DOHH2 (cell line): ENCODE data around the gene PAPOLA.

Source experiments
- H3F3A ChIP-seq: fragments of 200-600 bp; sonication (generic), shearing (Covaris generic); 2 replicates; pipeline ENCODE4 v1.6.0; 2016; ENCODE audit warnings: antibody characterized with exemption, mild to moderate bottlenecking; ENCODE audit not compliant: control insufficient read depth, insufficient read depth
- H3K27ac ChIP-seq: fragments of 200-600 bp; sonication (generic); 2 replicates; pipeline ENCODE4 v1.5.1; 2014; ENCODE audit warnings: low read depth, mild to moderate bottlenecking, low read length, moderate library complexity
- H3K27me3 ChIP-seq: fragments of 200-600 bp; sonication (generic); 2 replicates; pipeline ENCODE4 v1.6.1; 2014; ENCODE audit warnings: mild to moderate bottlenecking, low read length, mixed read lengths; ENCODE audit not compliant: control insufficient read depth
- H3K36me3 ChIP-seq: fragments of 200-600 bp; sonication (generic); 2 replicates; pipeline ENCODE4 v1.6.1; 2014; ENCODE audit warnings: mild to moderate bottlenecking, low read length, moderate library complexity, mixed read lengths; ENCODE audit not compliant: control insufficient read depth
- H3K4me1 ChIP-seq: fragments of 200-600 bp; sonication (generic); 2 replicates; pipeline ENCODE4 v1.6.1; 2014; ENCODE audit warnings: mild to moderate bottlenecking, low read length, mixed read lengths; ENCODE audit not compliant: control insufficient read depth
- H3K4me2 ChIP-seq: fragments of 200-600 bp; sonication (generic); 2 replicates; pipeline ENCODE4 v1.6.0; 2014; ENCODE audit warnings: mild to moderate bottlenecking, low read length, moderate library complexity
- H3K4me3 ChIP-seq: fragments of 200-600 bp; sonication (generic); 2 replicates; pipeline ENCODE4 v1.5.1; 2014; ENCODE audit warnings: mild to moderate bottlenecking, low read length, mixed read lengths
- H3K79me2 ChIP-seq: fragments of 200-600 bp; sonication (generic); 2 replicates; pipeline ENCODE4 v1.6.1; 2014; ENCODE audit warnings: mild to moderate bottlenecking, low read length, mixed read lengths; ENCODE audit not compliant: control insufficient read depth
- H3K9me2 ChIP-seq: fragments of 200-600 bp; sonication (generic); replicated peaks from 2 replicates; pipeline ENCODE4 v1.6.1; 2014; ENCODE audit warnings: mild to moderate bottlenecking, low read length, mixed read lengths; ENCODE audit not compliant: control insufficient read depth
- H3K9me3 ChIP-seq: fragments of 200-600 bp; sonication (generic); 2 replicates; pipeline ENCODE4 v1.6.1; 2014; ENCODE audit warnings: antibody characterized with exemption, low read length, mixed read lengths; ENCODE audit not compliant: control insufficient read depth, insufficient read depth
- H4K20me1 ChIP-seq: fragments of 200-600 bp; sonication (generic); 2 replicates; pipeline ENCODE4 v1.6.0; 2014; ENCODE audit warnings: low read depth, mild to moderate bottlenecking, antibody characterized with exemption, low read length, moderate library complexity; ENCODE audit not compliant: control insufficient read depth, insufficient read depth
- CTCF ChIP-seq: fragments of 200-600 bp; sonication (generic); IDR thresholded peaks from one replicate; pipeline ENCODE4 v1.5.1; 2014; ENCODE audit warnings: antibody characterized with exemption, mild to moderate bottlenecking, low read depth, low read length; ENCODE audit not compliant: poor library complexity, severe bottlenecking
- EZH2phosphoT487 ChIP-seq: fragments of 200-600 bp; sonication (generic); IDR thresholded peaks from 2 replicates; pipeline ENCODE4 v1.6.1; 2017; ENCODE audit warnings: borderline replicate concordance, mild to moderate bottlenecking, antibody characterized with exemption, low read length, moderate library complexity, mixed read lengths

PAPOLA gene

DNA sequence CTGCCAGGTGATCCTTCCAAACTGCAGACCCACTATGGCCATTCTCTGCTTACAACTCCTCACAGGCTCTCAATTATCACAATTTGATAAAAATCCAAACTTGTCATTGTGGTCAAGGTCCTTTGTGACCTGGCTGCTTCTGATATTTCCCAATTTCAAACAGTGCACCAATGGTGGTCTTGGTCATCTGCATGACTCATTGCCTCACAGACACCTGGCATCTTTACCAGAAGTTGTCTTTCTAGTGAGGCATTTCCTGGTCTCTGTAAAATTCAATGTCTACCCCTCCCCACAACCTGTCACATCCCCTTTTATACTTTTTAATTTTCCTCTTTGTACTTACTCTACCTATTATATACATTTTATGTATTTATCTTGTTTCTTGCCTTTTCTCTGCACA is 17.8 kb upstream of the PAPOLA start:
- H3K27ac ChIP-seq = no peak overlapping the region
- no peaks in the 10 kb centered on the region for H3K9me3 ChIP-seq
- no peak for TF ChIP-seq CTCF
- H3F3A ChIP-seq = no peaks in the 10 kb centered on the region
- H3K9me2 ChIP-seq = no peaks in the 10 kb centered on the region
- H3K4me3 ChIP-seq = no peak overlapping the region
- no peaks in the 10 kb centered on the region for H3K36me3 ChIP-seq
- no peak overlapping the region for H3K4me2 ChIP-seq
- no peaks in the 10 kb centered on the region for H3K27me3 ChIP-seq
- H3K79me2 ChIP-seq = no peaks in the 10 kb centered on the region
- peaks cover 10% of the 10 kb centered on the region for H3K4me1 ChIP-seq
- no peaks in the 10 kb centered on the region for H4K20me1 ChIP-seq

GRCh38 chr14:96486705-96487104 is 15.5 kb upstream of the PAPOLA start:
- peaks cover 30% of the 10 kb centered on the region for H3K4me1 ChIP-seq
- no peaks in the 10 kb centered on the region; the same call in 1 of the 2 replicates for H3F3A ChIP-seq
- TF ChIP-seq EZH2phosphoT487 (no peak), CTCF (no peak)
- H3K4me3 ChIP-seq = no peak overlapping the region
- no peak overlapping the region for H3K27ac ChIP-seq
- no peaks in the 10 kb centered on the region for H3K27me3 ChIP-seq
- no peaks in the 10 kb centered on the region for H3K79me2 ChIP-seq
- no peaks in the 10 kb centered on the region for H3K36me3 ChIP-seq
- H3K9me2 ChIP-seq = no peaks in the 10 kb centered on the region
- H3K4me2 ChIP-seq = peak overlapping the region; percentile 31
- H4K20me1 ChIP-seq = no peaks in the 10 kb centered on the region
- H3K9me3 ChIP-seq = no peaks in the 10 kb centered on the region

GRCh38 chr14:96489327-96489726 is 12.9 kb upstream of the PAPOLA start:
- TF ChIP-seq EZH2phosphoT487 (no peak), CTCF (no peak)

DNA sequence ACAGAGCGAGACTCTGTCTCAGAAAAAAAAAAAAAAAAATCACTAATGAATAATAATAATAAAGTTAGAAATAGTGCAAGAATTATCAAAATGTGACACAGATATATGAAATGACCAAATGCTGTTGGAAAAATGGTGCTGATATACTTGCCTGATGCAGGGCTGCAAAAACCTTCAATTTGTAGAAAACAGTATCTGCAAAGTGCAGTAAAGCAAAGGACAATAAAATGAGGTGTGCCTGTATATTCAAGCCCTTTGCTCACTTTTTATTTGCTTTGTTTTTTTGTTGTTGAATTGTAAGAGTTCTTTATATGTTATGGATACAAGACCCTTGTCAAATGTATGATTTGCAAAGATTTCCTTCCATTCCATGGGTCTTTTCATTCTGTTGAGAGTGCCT is 9.0 kb upstream of the PAPOLA start:
- Histone ChIP-seq H3K79me2 (no peaks in the 10 kb centered on the region), H3F3A (peaks cover 17% of the 10 kb centered on the region), H3K4me2 (peak overlapping the region; percentile 79), H3K27me3 (no peaks in the 10 kb centered on the region), H3K9me2 (no peaks in the 10 kb centered on the region), H3K27ac (peak overlapping the region; percentile 74), H3K4me3 (peak overlapping the region; percentile 63), H3K9me3 (no peaks in the 10 kb centered on the region), H3K4me1 (peaks cover 82% of the 10 kb centered on the region), H4K20me1 (no peaks in the 10 kb centered on the region), H3K36me3 (no peaks in the 10 kb centered on the region)
- TF ChIP-seq EZH2phosphoT487 (no peak), CTCF (no peak)

More at GRCh38 chr14:96489327-96489726, 12.9 kb upstream of the PAPOLA start:
- no peaks in the 10 kb centered on the region for H3K27me3 ChIP-seq
- H3K27ac ChIP-seq = no peak overlapping the region
- no peaks in the 10 kb centered on the region for H3K9me3 ChIP-seq
- peaks cover 55% of the 10 kb centered on the region for H3K4me1 ChIP-seq
- no peaks in the 10 kb centered on the region for H4K20me1 ChIP-seq
- H3K36me3 ChIP-seq = no peaks in the 10 kb centered on the region
- H3K9me2 ChIP-seq = no peaks in the 10 kb centered on the region
- H3K4me3 ChIP-seq = no peak overlapping the region
- peaks cover 11% of the 10 kb centered on the region for H3F3A ChIP-seq
- no peaks in the 10 kb centered on the region for H3K79me2 ChIP-seq
- H3K4me2 ChIP-seq = no peak overlapping the region
